ENCODE data around the gene GAR1. TPM values are rescaled to one million over a fixed set of nuclear protein-coding genes. Genes with fewer than 3 reads are reported as not detected.

Gene GAR1
- total and polyA plus RNA-seq, 9 donors, result 3.9 to 43.9 (median 34.9) TPM

- Histone ChIP-seq H3K4me3 (ENCODE audit: low read length) (no peak overlapping the region), H3K36me3 (ENCODE audit: control insufficient read depth, insufficient read depth, low read length) (no peaks in the 10 kb centered on the region), H3K27me3 (ENCODE audit: control insufficient read depth, insufficient read depth, low read length) (no peaks in the 10 kb centered on the region), H3K4me1 (ENCODE audit: control insufficient read depth, insufficient read depth, low read length) (no peaks in the 10 kb centered on the region), H3K27ac (ENCODE audit: low read length) (no peak overlapping the region), H3K9me3 (replicated peaks; ENCODE audit: control insufficient read depth, low read depth, low read length) (peaks cover 5% of the 10 kb centered on the region)
- DNase-seq, result no peak
These were observed 48.6 kb downstream of the GAR1 start for GRCh38 chr4:109864134-109864533.

- WGBS (ENCODE audit: insufficient coverage), result no CpG with 5 or more reads among the region's 5 CpGs
- H3K27ac ChIP-seq (ENCODE audit: low read length), result no peak overlapping the region
- no peak overlapping the region for H3K4me3 ChIP-seq (ENCODE audit: low read length)
- no peaks in the 10 kb centered on the region for H3K9me3 ChIP-seq (replicated peaks; ENCODE audit: control insufficient read depth, low read depth, low read length)
- no peaks in the 10 kb centered on the region for H3K27me3 ChIP-seq (ENCODE audit: control insufficient read depth, insufficient read depth, low read length)
- no peaks in the 10 kb centered on the region for H3K36me3 ChIP-seq (ENCODE audit: control insufficient read depth, insufficient read depth, low read length)
- no peaks in the 10 kb centered on the region for H3K4me1 ChIP-seq (ENCODE audit: control insufficient read depth, insufficient read depth, low read length)
- no peak for DNase-seq
These were observed 54.5 kb downstream of the GAR1 start for GRCh38 chr4:109870061-109870460.

- 86% methylated on average over 1 of the region's 2 CpGs for WGBS (ENCODE audit: insufficient coverage)
- Histone ChIP-seq H3K4me3 (ENCODE audit: low read length) (no peak overlapping the region), H3K27me3 (ENCODE audit: control insufficient read depth, insufficient read depth, low read length) (no peaks in the 10 kb centered on the region), H3K27ac (ENCODE audit: low read length) (no peak overlapping the region), H3K4me1 (ENCODE audit: control insufficient read depth, insufficient read depth, low read length) (no peaks in the 10 kb centered on the region), H3K9me3 (replicated peaks; ENCODE audit: control insufficient read depth, low read depth, low read length) (no peaks in the 10 kb centered on the region), H3K36me3 (ENCODE audit: control insufficient read depth, insufficient read depth, low read length) (no peaks in the 10 kb centered on the region)
- DNase-seq, result no peak
These were observed 56.5 kb downstream of the GAR1 start for GRCh38 chr4:109872065-109872464.

- Histone ChIP-seq H3K36me3 (ENCODE audit: control insufficient read depth, insufficient read depth, low read length) (no peaks in the 10 kb centered on the region), H3K4me3 (ENCODE audit: low read length) (no peak overlapping the region), H3K27me3 (ENCODE audit: control insufficient read depth, insufficient read depth, low read length) (no peaks in the 10 kb centered on the region), H3K9me3 (replicated peaks; ENCODE audit: control insufficient read depth, low read depth, low read length) (no peaks in the 10 kb centered on the region), H3K27ac (ENCODE audit: low read length) (no peak overlapping the region), H3K4me1 (ENCODE audit: control insufficient read depth, insufficient read depth, low read length) (no peaks in the 10 kb centered on the region)
- WGBS (ENCODE audit: insufficient coverage), result 92% methylated on average over 4 of the region's 6 CpGs
- no peak for DNase-seq
These were observed 57.5 kb downstream of the GAR1 start for GRCh38 chr4:109872950-109873656.

GRCh38 chr4:109873791-109874514, 58.4 kb downstream of the GAR1 start:
- H3K27me3 ChIP-seq (ENCODE audit: control insufficient read depth, insufficient read depth, low read length), result no peaks in the 10 kb centered on the region
- H3K9me3 ChIP-seq (replicated peaks; ENCODE audit: control insufficient read depth, low read depth, low read length), result no peaks in the 10 kb centered on the region
- H3K4me1 ChIP-seq (ENCODE audit: control insufficient read depth, insufficient read depth, low read length), result no peaks in the 10 kb centered on the region
- no peak for DNase-seq
- no peaks in the 10 kb centered on the region for H3K36me3 ChIP-seq (ENCODE audit: control insufficient read depth, insufficient read depth, low read length)
- H3K4me3 ChIP-seq (ENCODE audit: low read length), result no peak overlapping the region
- no peak overlapping the region for H3K27ac ChIP-seq (ENCODE audit: low read length)
- WGBS (ENCODE audit: insufficient coverage), result 55% methylated on average over 5 of the region's 11 CpGs

Other genes starting within 250 kb of the GAR1 start
- gene CASP6, start 112.3 kb upstream of the GAR1 start, total RNA-seq, result 13.1 TPM
- 10 to 100 TPM; 12.4 to 21.3 (median 16.5) TPM for gene CASP6, start 112.3 kb upstream of the GAR1 start, polyA plus RNA-seq (ENCODE audit: insufficient read depth in 1 of 8, insufficient read length in 8 of 8, low replicate concordance in 1 of 8)
- gene PLA2G12A, start 85.7 kb upstream of the GAR1 start, total RNA-seq, result 16.4 TPM
- gene PLA2G12A, start 85.7 kb upstream of the GAR1 start, polyA plus RNA-seq (ENCODE audit: insufficient read depth in 1 of 8, insufficient read length in 8 of 8, low replicate concordance in 1 of 8), result 10 to 100 TPM in 7 of 8 donors, 1 to 10 TPM in 1; 9.8 to 17.3 (median 13.3) TPM
- 7.8 TPM for gene CFI, start 13.8 kb upstream of the GAR1 start, total RNA-seq
- 10 to 100 TPM in 1 of 8 donors, 1 to 10 TPM in 7; 3.8 to 15.5 (median 6.3) TPM for gene CFI, start 13.8 kb upstream of the GAR1 start, polyA plus RNA-seq (ENCODE audit: insufficient read depth in 1 of 8, insufficient read length in 8 of 8, low replicate concordance in 1 of 8)
- 0.18 TPM for gene RRH, start 12.2 kb downstream of the GAR1 start, total RNA-seq
- gene RRH, start 12.2 kb downstream of the GAR1 start, polyA plus RNA-seq (ENCODE audit: insufficient read depth in 1 of 8, insufficient read length in 8 of 8, low replicate concordance in 1 of 8), result under 1 TPM; 0.11 to 0.36 (median 0.24) TPM
- gene LRIT3, start 32.3 kb downstream of the GAR1 start, total RNA-seq, result 0.09 TPM
- gene LRIT3, start 32.3 kb downstream of the GAR1 start, polyA plus RNA-seq (ENCODE audit: insufficient read depth in 1 of 8, insufficient read length in 8 of 8, low replicate concordance in 1 of 8), result under 1 TPM; 0.09 to 0.76 (median 0.26) TPM
- gene EGF, start 97.1 kb downstream of the GAR1 start, total RNA-seq, result 9.4 TPM
- 10 to 100 TPM in 2 of 8 donors, 1 to 10 TPM in 6; 1.9 to 13.7 (median 5.9) TPM for gene EGF, start 97.1 kb downstream of the GAR1 start, polyA plus RNA-seq (ENCODE audit: insufficient read depth in 1 of 8, insufficient read length in 8 of 8, low replicate concordance in 1 of 8)

Data from muscle of leg (tissue), 11 donors.